ENCODE measurements around the gene POU3F3.

The POU3F3 gene

DNA sequence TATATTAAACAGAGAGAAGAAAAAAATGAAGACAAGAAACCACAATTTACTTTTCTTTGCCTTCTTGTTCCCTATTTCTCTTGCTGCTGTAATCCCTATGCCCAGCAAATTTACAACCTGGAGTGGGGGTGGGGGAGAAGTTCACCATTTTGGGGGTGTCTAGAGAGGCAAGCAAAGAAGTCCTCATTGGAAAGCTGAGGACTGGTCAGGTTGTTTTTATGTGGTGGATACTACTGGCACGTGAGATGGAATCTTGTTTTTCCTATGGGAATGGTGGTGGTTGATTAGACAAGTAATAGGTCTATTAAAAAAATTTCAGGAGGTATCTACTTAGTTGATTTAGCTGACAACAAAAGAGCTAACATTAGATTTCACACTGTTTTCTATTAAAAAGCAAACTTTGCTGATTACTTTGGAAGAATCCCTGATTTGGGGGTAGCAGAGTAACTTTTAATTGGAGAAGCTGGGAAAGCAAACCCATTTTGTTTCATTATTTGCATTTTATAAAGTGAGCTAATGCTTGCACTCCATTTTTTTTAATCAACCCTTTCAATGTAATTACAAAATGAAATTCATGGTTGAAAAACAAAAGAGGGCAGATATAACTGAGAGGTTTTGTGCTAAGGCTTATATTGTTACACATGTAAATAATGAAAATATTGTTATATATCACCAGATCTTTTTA lies 6.0 kb downstream of the POU3F3 start:
- no peaks in the 10 kb centered on the region for H4K20me1 ChIP-seq (ENCODE audit: control insufficient read depth, insufficient read depth, low read depth, low read length)
- H3F3A ChIP-seq (ENCODE audit: control insufficient read depth, insufficient read depth) = no peaks in the 10 kb centered on the region
- no peaks in the 10 kb centered on the region for H3K9me3 ChIP-seq (ENCODE audit: control insufficient read depth, insufficient read depth, low read length)
- H3K9me2 ChIP-seq (replicated peaks; ENCODE audit: control insufficient read depth, low read length) = no peaks in the 10 kb centered on the region
- H3K79me2 ChIP-seq (ENCODE audit: control insufficient read depth, low read length) = no peaks in the 10 kb centered on the region
- no peaks in the 10 kb centered on the region for H3K4me1 ChIP-seq (ENCODE audit: control insufficient read depth, low read length)
- no peak overlapping the region for H3K27ac ChIP-seq (ENCODE audit: low read depth, low read length)
- no peak overlapping the region for H3K4me2 ChIP-seq (ENCODE audit: low read length)
- no peak overlapping the region for H3K4me3 ChIP-seq (ENCODE audit: low read length)
- TF ChIP-seq, protein P1, sequence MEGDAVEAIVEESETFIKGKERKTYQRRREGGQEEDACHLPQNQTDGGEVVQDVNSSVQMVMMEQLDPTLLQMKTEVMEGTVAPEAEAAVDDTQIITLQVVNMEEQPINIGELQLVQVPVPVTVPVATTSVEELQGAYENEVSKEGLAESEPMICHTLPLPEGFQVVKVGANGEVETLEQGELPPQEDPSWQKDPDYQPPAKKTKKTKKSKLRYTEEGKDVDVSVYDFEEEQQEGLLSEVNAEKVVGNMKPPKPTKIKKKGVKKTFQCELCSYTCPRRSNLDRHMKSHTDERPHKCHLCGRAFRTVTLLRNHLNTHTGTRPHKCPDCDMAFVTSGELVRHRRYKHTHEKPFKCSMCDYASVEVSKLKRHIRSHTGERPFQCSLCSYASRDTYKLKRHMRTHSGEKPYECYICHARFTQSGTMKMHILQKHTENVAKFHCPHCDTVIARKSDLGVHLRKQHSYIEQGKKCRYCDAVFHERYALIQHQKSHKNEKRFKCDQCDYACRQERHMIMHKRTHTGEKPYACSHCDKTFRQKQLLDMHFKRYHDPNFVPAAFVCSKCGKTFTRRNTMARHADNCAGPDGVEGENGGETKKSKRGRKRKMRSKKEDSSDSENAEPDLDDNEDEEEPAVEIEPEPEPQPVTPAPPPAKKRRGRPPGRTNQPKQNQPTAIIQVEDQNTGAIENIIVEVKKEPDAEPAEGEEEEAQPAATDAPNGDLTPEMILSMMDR (IDR thresholded peaks at IDR 0.05; ENCODE audit: low read depth, low read length, poor library complexity, severe bottlenecking) = no peak
- TF ChIP-seq EZH2phosphoT487 (IDR thresholded peaks at IDR 0.05; ENCODE audit: borderline replicate concordance, low read length) = no peak
- no peaks in the 10 kb centered on the region for H3K36me3 ChIP-seq (ENCODE audit: control insufficient read depth, low read length)
- peaks cover 6% of the 10 kb centered on the region for H3K27me3 ChIP-seq (ENCODE audit: control insufficient read depth, low read length)

DNA sequence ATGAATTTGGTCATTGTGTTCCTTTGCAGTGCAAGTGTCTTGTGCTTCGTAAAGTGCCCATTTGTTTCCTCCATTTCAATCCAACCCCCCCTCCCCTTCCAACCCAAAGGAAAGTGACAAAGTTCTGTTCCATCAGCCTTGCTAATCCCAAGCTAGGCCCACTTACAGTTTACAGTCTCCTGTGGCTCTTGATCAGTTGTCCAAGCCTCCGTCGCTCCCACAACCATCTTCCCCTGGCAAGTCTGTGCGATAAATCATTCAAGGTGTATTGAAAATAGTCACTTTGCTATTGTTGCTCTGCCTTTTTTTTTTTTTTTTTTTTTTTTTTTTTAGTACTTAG lies 6.5 kb downstream of the POU3F3 start:
- no peaks in the 10 kb centered on the region for H3F3A ChIP-seq (ENCODE audit: control insufficient read depth, insufficient read depth)
- H3K27me3 ChIP-seq (ENCODE audit: control insufficient read depth, low read length) = peaks cover 9% of the 10 kb centered on the region
- H3K36me3 ChIP-seq (ENCODE audit: control insufficient read depth, low read length) = no peaks in the 10 kb centered on the region
- no peak for TF ChIP-seq EZH2phosphoT487 (IDR thresholded peaks at IDR 0.05; ENCODE audit: borderline replicate concordance, low read length)
- TF ChIP-seq, protein P1 (IDR thresholded peaks at IDR 0.05; ENCODE audit: low read depth, low read length, poor library complexity, severe bottlenecking) = no peak
- H3K9me3 ChIP-seq (ENCODE audit: control insufficient read depth, insufficient read depth, low read length) = no peaks in the 10 kb centered on the region
- no peak overlapping the region for H3K27ac ChIP-seq (ENCODE audit: low read depth, low read length)
- no peak overlapping the region for H3K4me2 ChIP-seq (ENCODE audit: low read length)
- no peaks in the 10 kb centered on the region for H3K4me1 ChIP-seq (ENCODE audit: control insufficient read depth, low read length)
- no peaks in the 10 kb centered on the region for H4K20me1 ChIP-seq (ENCODE audit: control insufficient read depth, insufficient read depth, low read depth, low read length)
- H3K4me3 ChIP-seq (ENCODE audit: low read length) = no peak overlapping the region
- H3K79me2 ChIP-seq (ENCODE audit: control insufficient read depth, low read length) = no peaks in the 10 kb centered on the region
- no peaks in the 10 kb centered on the region for H3K9me2 ChIP-seq (replicated peaks; ENCODE audit: control insufficient read depth, low read length)

DNA sequence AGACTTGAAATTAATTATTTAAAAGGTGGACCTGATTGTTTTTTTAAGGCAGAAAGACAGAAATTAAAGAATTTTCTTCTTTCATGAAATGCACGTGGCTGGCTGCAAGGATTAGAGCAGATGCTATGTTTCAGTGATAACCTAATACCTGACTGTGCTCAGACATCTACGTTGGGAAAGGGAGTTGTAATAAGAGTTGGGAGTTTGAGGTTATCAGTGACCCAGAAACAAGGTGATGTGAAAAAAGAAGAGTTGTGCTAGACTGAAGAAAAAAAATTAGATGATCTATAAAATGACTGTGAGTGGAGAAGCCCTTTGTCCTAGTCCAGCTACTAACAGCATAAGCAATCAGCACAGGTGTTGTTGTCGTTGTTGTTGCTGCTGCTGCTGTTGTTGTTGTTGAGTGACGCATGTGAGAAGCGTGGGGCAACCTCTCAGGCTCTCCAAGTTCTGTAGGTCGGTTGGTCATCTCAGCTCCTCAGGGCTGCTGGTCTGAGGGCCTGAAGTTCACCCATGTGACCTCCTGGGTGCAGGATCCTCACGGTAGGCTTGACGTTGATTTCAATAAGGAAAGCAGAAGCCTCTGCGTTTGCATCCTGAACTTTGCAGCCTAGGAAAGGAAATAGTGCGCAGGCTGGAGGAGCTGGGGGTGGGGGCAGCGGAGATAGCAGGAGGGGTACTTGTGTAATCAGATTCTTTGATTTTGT lies 7.6 kb downstream of the POU3F3 start:
- no peaks in the 10 kb centered on the region for H3K9me3 ChIP-seq (ENCODE audit: control insufficient read depth, insufficient read depth, low read length)
- no peaks in the 10 kb centered on the region for H4K20me1 ChIP-seq (ENCODE audit: control insufficient read depth, insufficient read depth, low read depth, low read length)
- H3K79me2 ChIP-seq (ENCODE audit: control insufficient read depth, low read length) = no peaks in the 10 kb centered on the region
- no peak overlapping the region for H3K4me2 ChIP-seq (ENCODE audit: low read length)
- H3K36me3 ChIP-seq (ENCODE audit: control insufficient read depth, low read length) = no peaks in the 10 kb centered on the region
- H3K27me3 ChIP-seq (ENCODE audit: control insufficient read depth, low read length) = peaks cover 19% of the 10 kb centered on the region
- no peak overlapping the region for H3K4me3 ChIP-seq (ENCODE audit: low read length)
- no peak overlapping the region for H3K27ac ChIP-seq (ENCODE audit: low read depth, low read length)
- H3F3A ChIP-seq (ENCODE audit: control insufficient read depth, insufficient read depth) = no peaks in the 10 kb centered on the region
- H3K4me1 ChIP-seq (ENCODE audit: control insufficient read depth, low read length) = no peaks in the 10 kb centered on the region
- H3K9me2 ChIP-seq (replicated peaks; ENCODE audit: control insufficient read depth, low read length) = no peaks in the 10 kb centered on the region
- TF ChIP-seq EZH2phosphoT487 (IDR thresholded peaks at IDR 0.05; ENCODE audit: borderline replicate concordance, low read length) = no peak
- TF ChIP-seq, protein P1 (IDR thresholded peaks at IDR 0.05; ENCODE audit: low read depth, low read length, poor library complexity, severe bottlenecking) = no peak
